Urothelium cell line (cell line): ENCODE data around the gene LRP2BP.

Experiments
- DNase-seq: peaks from one replicate; pipeline ENCODE4 v3.0.0; 2011; ENCODE audit warnings: low spot score, mixed read lengths
- FAIRE-seq: peaks from 2 replicates; lab custom pipeline; 2011; peaks lifted over from hg19 to GRCh38; lab: Jason Lieb, UNC

The LRP2BP gene

GRCh38 chr4:185395956-185396723 is 416 bp upstream of the LRP2BP start:
- FAIRE-seq (peak; percentile 69), DNase-seq (peak; percentile 98)

GRCh38 chr4:185394568-185395237 is 1.0 kb downstream of the LRP2BP start:
- DNase-seq (no peak), FAIRE-seq (no peak)

DNA sequence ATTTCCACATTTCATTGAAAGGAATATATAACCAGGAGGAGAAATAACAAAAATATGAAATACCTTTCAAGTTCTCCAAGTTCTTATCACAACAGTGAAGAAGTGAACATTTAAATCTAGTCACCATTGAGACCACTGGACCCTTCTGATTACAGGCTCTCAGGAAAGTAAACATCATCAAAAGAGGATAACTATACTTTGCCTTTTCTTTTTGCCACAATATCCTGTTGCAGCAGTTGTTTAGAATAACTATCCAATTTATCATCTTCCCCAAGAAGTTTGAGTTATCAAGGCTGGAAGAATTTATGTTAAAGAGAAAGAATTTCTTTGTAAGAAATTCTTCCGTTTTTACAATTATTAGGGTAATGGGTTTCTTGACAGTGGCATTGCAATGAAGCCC is 3.6 kb downstream of the LRP2BP start:
- FAIRE-seq (no peak), DNase-seq (no peak)

DNA sequence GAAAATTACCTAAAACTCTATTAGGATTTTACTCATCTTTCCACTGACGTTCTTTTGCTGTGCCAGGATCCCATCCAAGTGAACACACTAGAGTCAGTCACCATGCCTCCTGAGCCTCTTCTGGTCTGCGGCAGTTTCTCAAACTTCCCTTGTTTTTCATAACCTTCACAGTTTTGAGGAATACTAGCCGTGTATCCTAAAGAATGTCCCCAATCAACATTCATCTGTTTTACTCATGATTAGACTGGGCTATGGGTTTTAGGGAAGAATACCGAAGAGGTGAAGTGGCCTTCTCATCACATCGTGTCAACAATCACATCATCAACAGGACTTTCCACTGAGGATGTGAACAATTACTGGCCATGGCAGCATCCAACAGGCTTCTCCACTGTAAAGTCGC is 4.8 kb downstream of the LRP2BP start:
- DNase-seq: no peak
- FAIRE-seq: no peak

DNA sequence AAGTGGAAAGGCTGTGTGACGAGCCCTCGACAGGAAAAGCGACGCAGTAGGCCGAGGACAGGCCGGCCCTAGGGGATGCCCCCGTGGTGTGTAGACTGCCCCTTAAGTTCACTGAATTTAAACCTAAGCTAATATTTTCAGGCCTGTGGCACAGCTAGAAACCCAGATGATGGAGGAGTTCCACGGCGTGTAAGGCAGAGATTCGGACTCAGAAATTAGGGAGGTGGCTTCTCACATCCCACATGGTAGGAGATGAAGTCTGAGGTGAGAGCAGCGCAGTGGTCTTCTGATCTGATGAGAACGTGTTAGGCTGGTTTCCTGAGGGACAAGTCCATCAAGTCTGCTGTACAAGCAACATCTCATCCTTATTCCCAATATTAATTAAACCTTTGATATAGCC is 7.8 kb downstream of the LRP2BP start:
- FAIRE-seq (no peak), DNase-seq (no peak)

- FAIRE-seq (no peak), DNase-seq (peak; percentile 10)
Measured at GRCh38 chr4:185384930-185385331, 10.8 kb downstream of the LRP2BP start.

GRCh38 chr4:185384061-185384460 is 11.7 kb downstream of the LRP2BP start:
- DNase-seq (no peak), FAIRE-seq (no peak)

DNA sequence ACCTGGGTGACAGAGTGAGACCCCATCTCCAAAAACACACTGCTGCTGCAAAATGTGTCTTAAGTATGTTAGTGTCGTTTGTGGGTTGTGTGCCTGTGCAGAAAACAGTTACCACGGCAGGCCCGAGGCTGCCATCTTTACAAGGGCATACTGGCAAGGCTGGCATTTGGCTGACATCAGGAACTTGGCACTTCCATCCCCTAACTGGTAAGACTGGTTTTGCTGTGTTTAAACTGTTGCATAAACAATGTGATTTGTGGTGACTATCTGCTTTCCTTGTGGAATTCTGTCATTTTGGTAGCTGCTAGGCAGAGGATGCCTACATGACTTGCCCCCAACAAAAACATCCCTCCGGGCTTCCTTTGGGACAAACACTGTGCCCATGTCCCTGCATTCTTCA is 12.3 kb downstream of the LRP2BP start:
- FAIRE-seq (no peak), DNase-seq (no peak)

DNA sequence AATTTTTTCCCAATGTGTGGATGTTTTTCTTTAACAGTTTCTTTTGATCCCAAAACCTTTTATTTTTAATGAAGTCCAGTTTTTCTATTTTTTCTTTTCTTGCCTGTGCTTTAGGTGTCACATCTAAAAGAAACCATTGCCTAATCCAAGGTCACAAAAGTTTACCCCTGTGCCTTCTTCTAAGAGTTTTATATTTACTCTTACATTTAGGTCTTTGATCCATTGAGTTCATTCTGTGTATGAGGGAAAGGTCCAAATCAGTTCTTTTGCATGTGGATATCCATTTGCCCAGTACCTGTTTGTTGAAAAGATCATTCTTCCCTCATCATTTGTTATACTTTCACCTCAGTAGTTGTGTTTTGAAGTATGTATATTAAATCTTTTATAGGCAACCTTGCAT is 13.0 kb downstream of the LRP2BP start:
- FAIRE-seq (no peak), DNase-seq (no peak)

DNA sequence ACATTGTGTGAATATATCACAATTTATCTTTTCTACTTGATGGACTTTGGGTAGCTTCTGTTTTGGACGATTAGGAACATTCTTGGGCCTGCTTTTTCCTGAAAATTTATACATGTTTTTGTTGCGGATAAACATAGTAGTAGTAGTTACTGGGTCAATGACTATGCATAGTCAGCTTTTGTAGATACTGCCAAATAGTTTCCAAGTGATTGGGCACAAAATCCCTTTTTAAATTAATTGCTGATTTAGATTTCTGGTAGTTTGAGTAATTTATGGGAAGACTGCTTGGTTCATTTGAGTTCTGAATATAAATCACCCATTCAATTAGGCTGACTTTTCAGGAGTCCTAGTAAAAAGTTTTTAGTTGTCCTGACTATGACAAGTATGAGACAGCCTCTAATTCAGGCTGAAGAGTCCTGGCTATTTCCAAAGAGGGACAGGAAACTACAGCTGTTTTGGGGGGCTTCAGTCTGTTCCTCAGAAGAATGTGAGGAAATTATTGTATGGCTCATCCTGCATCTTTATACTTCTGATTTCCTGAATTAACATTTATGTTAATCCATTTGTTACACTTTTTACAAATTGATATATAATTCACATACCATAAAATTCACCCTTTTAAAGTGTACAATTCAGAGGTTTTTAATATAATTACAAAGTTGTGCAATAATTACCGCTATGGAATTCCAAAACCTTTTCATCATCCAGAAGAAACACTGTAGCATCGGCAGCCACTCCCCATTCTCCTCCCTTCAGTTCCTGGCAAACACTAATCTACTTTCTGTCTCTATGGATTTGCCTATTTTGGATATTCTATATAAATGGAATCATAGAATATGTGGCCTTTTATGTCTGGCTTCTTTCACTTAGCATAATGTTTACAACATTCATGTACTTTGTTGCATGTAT is 14.2 kb downstream of the LRP2BP start:
- DNase-seq (no peak), FAIRE-seq (no peak)

DNA sequence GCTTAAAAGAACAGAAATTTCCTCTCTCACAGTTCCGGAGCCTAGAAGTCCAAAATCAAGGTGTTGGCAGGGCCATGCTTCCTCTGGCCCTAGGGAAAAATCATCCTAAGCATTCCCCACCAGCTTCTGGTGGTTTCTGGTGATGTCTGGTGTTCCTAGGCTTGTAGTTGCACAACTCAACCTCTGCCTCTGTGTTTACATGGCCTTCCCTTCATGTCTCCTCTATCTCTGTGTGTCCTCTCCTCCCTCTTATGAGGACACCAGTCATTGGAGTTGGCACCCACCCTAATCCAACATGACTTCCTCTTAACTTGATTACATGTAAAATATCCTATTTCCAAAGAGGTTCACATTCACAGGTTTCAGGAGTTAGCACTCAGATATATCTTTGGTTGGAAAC is 15.4 kb downstream of the LRP2BP start:
- DNase-seq: no peak
- no peak for FAIRE-seq

DNA sequence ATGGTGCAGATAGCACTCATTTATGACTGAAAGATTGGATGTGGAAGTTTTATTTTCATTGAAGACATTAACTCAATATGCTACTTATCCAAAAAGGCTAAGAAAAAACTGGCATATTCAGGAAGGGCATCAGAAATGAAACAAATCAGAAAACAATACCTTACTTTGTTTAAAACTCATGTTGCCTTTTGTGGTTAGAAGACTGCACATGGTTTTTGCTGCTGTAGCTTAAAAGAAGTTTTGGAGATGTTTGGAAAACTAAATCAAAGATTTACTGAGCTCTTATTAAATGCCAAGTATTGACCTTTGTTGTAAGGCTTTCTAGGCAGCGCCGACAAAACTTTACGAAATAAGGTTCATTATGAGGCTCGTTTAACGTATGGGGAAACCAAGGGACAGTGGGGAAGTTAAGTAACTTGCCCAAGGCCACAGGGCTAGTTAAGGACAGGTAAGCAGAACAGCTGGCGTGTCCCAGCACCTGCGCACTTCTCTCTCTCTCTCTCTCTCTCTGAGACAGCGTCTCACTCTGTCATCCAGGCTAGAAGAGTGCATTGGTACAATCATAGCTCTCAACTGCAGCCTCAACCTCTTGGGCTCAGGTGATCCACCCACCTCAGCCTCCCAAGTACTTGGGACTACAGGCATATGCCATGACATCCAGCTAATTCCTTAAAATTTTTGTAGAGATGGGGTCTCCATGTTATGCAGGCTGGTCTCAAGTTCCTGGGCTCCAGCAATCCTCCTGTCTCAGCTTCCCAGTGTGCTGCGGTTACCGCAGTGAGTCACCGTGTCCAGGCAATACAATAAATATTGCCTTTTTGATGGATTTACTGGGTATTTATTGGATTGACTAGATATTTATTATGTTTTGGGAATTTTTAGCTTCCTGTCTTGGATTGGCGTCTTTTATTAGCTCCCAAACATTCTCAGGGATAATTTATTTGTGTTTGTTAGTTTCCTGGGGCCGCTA is 16.1 kb downstream of the LRP2BP start:
- DNase-seq (no peak), FAIRE-seq (no peak)

DNA sequence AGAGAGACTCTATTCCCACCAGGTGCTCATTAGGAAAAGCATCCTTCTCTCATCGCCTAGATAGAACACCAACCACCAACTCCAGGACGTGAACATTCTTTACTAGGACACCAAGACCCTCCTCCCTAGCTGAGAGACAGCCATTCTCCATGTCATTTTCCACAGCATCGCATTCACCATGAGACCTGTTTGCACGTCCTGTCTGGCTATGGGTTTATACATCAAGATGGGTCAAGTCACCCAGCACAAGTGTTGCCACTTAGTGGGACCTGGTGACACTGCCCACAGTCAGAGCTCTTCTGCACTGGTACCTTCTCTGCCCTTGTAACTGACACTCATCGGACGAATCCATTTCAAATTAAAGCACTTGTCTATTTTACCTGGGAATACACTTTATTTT is 17.5 kb downstream of the LRP2BP start:
- FAIRE-seq: no peak

GRCh38 chr4:185374573-185374972 is 21.2 kb downstream of the LRP2BP start:
- no peak for DNase-seq
- no peak for FAIRE-seq

More for the DNA sequence above, 17.5 kb downstream of the LRP2BP start:
- DNase-seq: no peak

GRCh38 chr4:185374027-185374426 is 21.7 kb downstream of the LRP2BP start:
- no peak for DNase-seq
- no peak for FAIRE-seq

DNA sequence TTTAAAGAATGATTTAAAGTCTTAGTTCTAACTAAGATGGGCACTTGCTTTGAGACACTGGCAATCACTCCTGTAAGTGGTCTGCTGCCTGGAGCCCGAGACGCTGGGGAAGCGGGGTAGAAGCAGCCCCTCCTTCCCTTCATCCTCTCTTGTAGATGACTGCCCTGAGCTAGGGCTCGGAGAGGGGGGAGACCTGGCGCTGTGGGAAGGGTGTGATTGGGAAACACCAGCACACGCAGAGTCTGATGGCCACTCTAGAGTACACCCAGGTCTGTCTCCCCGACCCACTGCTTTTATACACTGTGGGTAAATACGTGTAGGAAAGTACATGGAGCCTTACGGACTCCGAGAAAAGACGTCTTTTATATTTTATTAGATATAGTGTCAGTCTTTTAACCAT is 24.0 kb downstream of the LRP2BP start:
- DNase-seq (no peak), FAIRE-seq (no peak)

DNA sequence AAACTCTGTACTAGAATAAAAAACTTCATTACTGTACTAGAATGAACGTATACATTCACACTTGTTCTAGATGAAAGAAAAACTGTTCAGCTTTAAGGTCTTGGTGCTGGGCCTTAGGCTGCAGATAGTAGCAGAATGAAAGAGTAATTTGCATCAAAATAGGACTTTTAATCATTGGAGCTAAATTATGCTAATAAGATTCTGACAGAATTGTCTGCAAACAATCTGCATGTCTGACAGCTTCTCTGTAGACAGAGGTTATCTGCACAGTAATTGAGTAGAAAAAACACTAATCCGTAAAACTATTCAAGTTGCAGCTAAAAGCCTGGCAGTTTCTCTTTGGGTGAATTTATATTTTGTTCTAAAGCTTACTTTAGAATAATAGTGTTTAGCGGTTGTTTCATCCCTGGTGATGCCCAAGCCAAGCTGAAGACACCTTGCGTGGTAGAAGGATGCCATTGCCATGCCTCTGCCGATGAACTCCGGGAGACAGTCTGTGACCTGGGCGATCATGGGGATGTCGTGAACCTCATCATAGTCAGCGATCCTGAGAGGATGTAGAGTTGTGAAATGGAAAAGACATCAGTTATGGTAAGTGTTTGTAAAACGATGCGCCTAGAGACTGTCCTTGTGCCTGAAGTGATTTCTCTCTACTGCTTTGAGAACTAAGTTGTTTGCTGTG is 25.3 kb downstream of the LRP2BP start:
- FAIRE-seq (no peak), DNase-seq (no peak)

DNA sequence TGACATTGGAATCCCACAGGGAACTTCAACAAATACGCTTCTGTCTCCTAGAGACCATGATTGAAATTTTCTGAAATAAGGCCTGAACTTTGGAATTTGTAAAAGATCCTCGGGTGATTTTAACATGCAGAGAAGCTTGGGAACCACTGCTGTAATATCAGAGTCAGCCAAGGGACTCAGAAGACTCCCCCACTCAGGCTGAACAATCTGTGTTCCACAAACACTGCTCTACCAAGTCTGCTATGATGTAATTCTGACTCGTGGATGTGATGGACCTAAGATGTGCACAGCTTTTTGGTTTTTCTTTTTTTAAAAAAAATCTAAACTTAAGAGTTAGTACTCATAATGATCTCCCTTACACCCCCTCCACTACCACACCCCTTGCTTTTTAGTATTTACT is 26.0 kb downstream of the LRP2BP start:
- no peak for FAIRE-seq
- no peak for DNase-seq

DNA sequence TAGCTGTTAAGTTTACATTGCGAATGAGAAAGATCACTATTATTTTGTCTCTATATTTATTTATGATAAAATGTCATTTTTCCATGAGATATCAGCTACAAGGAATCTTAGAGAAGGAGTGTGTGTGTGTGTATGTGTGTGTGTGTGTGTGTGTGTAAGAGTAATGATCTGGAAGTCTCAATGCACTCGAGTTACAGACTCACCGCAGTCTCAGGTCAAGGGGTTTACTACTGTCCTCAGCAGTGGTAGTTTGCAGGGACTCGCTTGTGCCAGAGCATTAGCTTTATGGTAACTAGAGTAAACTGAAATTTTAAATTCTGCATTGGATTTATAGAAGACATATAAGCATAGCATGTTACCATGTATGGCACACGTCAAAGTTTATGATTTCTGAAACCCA is 30.8 kb downstream of the LRP2BP start:
- no peak for DNase-seq
- no peak for FAIRE-seq

DNA sequence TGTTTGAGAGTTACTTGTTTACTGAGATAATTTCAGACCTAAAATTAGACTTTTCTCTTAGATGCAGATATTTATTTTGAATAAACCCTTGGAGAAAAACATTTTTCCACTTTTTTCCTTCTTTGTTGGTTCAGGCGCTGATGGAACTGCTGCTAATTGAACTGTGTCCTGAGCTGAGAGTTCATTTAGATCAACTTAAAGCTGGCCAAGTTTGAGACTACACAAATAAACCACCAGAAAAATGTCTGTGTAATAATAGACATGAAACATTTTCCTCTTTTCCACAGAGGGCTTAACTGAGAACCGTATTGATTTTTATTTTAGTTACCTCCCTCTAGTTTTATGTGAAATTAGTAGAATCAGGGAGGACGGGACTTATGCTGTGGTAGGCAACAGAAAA is 32.5 kb downstream of the LRP2BP start:
- DNase-seq: no peak
- FAIRE-seq: no peak
